Measurements from ENCODE around the gene PEG3. TPM values are rescaled to one million over a fixed set of nuclear protein-coding genes. Genes with fewer than 3 reads are reported as not detected.

Gene PEG3
- 5.7 TPM for total RNA-seq
- long read RNA-seq, full-length matches to known transcripts = 1 of 2 reads
- long read RNA-seq, partial matches to known transcripts = 1 of 2 reads
- long read RNA-seq, other reads (novel, unspliced or antisense) = 0 of 2 reads

DNA sequence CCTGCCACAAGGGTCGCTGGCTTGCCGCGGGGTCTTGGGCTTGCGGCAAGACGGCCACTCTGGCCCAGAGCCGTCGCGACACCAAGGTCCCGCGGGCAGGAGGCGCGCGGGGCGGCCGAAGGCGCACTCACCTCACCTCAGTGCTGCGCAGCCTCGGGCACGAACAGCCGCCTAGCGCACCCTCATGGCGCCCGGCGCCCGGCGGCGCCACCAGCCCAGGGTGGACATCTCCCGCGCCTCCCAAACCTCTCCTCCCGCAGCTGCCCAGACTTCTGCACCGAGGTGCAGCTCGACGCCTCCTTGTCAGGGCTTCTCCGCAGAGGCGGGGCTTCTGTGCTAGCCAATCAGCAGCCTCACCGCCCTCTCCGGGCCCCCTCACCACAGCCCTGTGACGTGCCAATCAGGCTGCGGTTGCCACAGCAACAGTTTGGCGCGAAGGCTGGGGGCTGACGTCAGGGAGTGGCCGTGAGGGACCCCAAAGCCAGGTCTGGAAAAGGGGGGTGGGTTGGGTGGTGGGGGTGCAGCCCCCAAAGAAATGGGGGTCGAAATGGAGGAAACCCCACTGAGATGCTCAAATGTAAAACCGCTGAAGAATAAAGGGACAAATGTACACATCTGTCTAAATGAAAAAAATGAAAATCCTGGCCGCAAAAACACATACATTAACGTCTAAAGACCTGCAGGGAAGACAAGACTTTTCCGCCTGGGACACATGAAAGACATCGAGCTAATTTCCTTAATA, at the start of gene PEG3, which contains the start of gene ZIM2:
TSS of gene PEG3 (minus strand) at position 276 of the 742 bp plus-strand sequence. CDS start 16,071 bp downstream, outside the sequence.
TSS of gene ZIM2 (minus strand) at position 276 of the 742 bp plus-strand sequence. CDS start 16,449 bp downstream, outside the sequence.
- TF ChIP-seq, protein P1, sequence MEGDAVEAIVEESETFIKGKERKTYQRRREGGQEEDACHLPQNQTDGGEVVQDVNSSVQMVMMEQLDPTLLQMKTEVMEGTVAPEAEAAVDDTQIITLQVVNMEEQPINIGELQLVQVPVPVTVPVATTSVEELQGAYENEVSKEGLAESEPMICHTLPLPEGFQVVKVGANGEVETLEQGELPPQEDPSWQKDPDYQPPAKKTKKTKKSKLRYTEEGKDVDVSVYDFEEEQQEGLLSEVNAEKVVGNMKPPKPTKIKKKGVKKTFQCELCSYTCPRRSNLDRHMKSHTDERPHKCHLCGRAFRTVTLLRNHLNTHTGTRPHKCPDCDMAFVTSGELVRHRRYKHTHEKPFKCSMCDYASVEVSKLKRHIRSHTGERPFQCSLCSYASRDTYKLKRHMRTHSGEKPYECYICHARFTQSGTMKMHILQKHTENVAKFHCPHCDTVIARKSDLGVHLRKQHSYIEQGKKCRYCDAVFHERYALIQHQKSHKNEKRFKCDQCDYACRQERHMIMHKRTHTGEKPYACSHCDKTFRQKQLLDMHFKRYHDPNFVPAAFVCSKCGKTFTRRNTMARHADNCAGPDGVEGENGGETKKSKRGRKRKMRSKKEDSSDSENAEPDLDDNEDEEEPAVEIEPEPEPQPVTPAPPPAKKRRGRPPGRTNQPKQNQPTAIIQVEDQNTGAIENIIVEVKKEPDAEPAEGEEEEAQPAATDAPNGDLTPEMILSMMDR (IDR thresholded peaks at IDR 0.05) = no peak
- Histone ChIP-seq H3K27me3 (no peaks in the 10 kb centered on the region), H3K4me3 (peak within 1 kb of the TSS; percentile 36), H3K36me3 (no peaks in the 10 kb centered on the region), H3K9me3 (no peaks in the 10 kb centered on the region), H3K4me1 (no peaks in the 10 kb centered on the region), H3K27ac (no peak within 1 kb of the TSS)
- ATAC-seq = no peak
- DNase-seq = no peak
- intact Hi-C loops (cut with DNase I) = no loop called here

DNA sequence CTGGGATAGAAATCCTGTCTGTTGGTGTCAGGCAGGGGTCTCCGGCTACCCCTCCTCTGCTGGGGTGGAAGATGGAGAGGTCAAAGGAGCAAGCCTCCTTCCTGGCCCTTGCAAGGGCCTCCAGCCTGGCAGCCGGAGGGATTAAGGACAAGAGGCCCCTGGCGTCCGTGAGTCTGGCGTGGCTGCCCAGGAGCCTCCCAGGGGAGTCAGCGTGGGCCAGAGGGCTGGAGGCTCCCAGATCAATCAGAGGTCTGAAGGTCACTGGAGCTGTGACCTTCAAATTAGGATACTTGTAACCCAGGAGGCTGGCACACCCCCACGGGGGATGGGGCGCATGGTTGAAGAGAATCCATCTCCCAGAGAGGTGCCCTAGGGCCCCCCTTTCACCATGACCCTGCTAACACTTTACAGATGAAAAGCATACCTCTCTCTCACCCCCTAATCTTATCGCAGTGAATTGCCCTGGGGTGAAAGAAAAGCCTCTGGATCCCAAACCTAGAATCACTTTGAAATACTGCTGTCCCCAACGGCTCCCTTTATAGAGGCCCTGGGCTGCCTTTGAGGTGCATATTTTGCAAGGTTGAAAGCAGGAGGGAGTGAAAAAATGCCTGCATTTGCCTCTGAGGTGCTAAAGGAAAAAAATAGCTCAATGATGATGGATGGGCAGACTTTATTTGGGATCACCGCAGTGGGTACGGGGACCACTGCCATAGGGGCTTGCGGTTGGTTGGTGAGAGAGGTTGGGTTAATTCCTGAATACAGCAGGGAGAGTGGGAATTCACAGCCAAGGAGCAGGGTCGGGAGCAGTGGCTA, 44.9 kb upstream of the PEG3 start:
- Histone ChIP-seq H3K4me3 (no peak overlapping the region), H3K4me1 (no peaks in the 10 kb centered on the region), H3K36me3 (no peaks in the 10 kb centered on the region), H3K9me3 (peaks cover 3% of the 10 kb centered on the region), H3K27me3 (no peaks in the 10 kb centered on the region), H3K27ac (no peak overlapping the region)
- TF ChIP-seq, protein P1 (IDR thresholded peaks at IDR 0.05) = no peak
- DNase-seq (no peak), ATAC-seq (no peak)
- intact Hi-C loops (cut with DNase I) = no loop called here

DNA sequence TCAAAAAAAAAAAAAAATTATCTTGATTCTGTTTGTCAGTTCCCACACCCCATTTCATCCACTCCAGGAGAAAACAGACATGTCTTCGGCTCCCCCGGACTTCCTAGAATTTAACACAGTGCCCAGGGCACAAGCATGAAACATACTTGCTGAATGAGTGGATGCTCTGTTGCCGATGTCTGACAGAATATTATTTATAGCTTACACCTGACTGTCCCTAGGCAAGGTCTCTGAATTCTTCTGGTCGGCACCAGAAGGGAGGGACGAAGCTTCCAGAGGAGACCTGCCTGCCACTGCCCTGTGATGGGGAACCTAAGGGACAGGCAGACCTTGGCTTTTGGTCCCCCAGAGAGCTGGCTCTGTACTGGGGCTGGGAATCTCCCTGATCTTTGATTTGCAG, 43.9 kb upstream of the PEG3 start:
- no peaks in the 10 kb centered on the region for H3K4me1 ChIP-seq
- ATAC-seq (no peak), DNase-seq (no peak)
- no peak overlapping the region for H3K27ac ChIP-seq
- intact Hi-C loops (cut with DNase I) = no loop called here
- no peaks in the 10 kb centered on the region for H3K27me3 ChIP-seq
- H3K9me3 ChIP-seq = peaks cover 3% of the 10 kb centered on the region
- TF ChIP-seq, protein P1 (IDR thresholded peaks at IDR 0.05) = no peak
- no peaks in the 10 kb centered on the region for H3K36me3 ChIP-seq
- no peak overlapping the region for H3K4me3 ChIP-seq

DNA sequence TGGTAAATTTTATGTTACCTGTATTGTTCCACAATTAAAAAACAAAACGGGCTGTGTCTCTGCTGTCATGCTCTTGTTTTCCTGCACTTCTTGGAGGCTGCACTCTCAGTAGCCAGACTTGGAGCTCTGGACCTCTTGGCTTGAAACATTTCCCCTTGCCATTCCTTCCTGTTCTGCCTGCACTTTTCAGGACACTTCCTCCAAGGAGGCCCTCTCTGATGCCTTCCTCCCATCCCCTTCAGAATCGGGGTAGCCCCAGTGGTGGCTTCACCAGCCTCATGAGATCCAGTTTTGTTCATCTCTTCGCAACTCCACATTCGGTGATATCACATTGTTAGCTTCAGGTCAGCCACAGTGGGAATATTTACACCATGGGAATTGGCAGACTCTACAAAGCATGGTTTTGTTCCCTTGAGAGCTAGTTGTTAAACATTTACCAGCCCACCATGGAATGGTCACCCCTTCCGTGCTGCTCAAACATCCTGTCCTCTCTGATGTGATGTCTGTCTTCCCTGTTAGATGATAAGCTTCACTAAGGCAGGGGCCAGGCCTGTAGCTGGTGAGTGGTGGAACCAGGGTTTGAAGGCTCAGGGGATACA, 40.2 kb upstream of the PEG3 start:
- TF ChIP-seq, protein P1 (IDR thresholded peaks at IDR 0.05) = no peak
- intact Hi-C loops (cut with DNase I) = no loop called here
- no peak overlapping the region for H3K27ac ChIP-seq
- no peaks in the 10 kb centered on the region for H3K4me1 ChIP-seq
- DNase-seq = no peak
- peaks cover 3% of the 10 kb centered on the region for H3K9me3 ChIP-seq
- no peak overlapping the region for H3K4me3 ChIP-seq
- H3K27me3 ChIP-seq = no peaks in the 10 kb centered on the region
- no peak for ATAC-seq
- no peaks in the 10 kb centered on the region for H3K36me3 ChIP-seq

DNA sequence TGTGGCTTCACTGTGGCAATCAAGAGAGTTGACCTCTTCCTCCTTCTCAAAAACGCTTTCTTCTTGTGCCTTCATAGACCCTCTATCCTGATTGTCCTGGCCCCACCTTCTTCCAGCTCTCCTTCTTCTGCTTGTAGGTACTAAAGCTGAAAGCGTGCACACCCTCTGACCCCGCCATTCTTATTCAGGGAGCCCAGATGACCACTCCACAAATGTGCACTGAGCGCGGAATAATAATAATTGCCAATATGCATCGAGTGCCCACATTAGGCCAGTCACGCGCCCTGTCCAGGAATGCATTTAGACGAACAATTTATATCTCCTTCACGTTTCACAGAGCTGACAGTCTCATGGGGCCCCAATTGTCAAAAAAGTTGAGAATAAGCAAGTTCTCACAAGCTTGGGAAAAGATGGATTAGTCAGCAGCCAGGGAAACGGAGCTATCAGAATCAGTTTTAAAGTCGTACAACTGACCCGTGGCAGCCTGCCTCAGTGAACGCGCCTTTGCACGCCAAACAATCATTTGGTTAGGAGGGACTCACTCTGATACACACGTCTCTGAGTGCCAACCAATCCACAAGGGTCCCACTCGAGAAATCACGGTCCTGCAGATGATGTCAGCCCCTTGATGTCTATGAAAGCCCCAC, 36.7 kb upstream of the PEG3 start:
- intact Hi-C loops (cut with DNase I) = no loop called here
- Histone ChIP-seq H3K9me3 (peaks cover 3% of the 10 kb centered on the region), H3K27me3 (no peaks in the 10 kb centered on the region), H3K36me3 (no peaks in the 10 kb centered on the region), H3K27ac (no peak overlapping the region), H3K4me3 (no peak overlapping the region), H3K4me1 (no peaks in the 10 kb centered on the region)
- TF ChIP-seq, protein P1 (IDR thresholded peaks at IDR 0.05) = no peak
- no peak for ATAC-seq
- no peak for DNase-seq

Measured in upper lobe of right lung (tissue), 1 donor.